Upper lobe of left lung (tissue), 6 donors: ENCODE measurements around the gene VPS13D. TPM values are rescaled to one million over a fixed set of nuclear protein-coding genes. Genes with fewer than 3 reads are reported as not detected.
"Not testable (repeated sequence)": the region's sequence is repeated elsewhere in the genome, so short reads cannot be mapped to it uniquely, and the experiment has no call there.

Source experiments
- ATAC-seq, 2 donors: fragments of 200-7000 bp; cut with Tn5 transposase; one replicate each; pipeline ENCODE4 v1.9.1; 2022; ENCODE audit warnings: mild to moderate bottlenecking in 2 of 2, moderate library complexity in 2 of 2; ENCODE audit not compliant: low FRiP score in 2 of 2
- DNase-seq, 2 donors: peaks; one replicate each; pipeline ENCODE4 v3.0.0-alpha.2; 2019 to 2020
- H3K27ac ChIP-seq, 4 donors: fragments of 200-600 bp; sonication (generic); one replicate each; pipeline ENCODE4 v1.5.1; 2016 to 2019
- H3K27me3 ChIP-seq, 4 donors: fragments of 200-600 bp; sonication (generic); one replicate each; pipeline ENCODE4 v1.5.1; 2017 to 2019
- H3K36me3 ChIP-seq, 4 donors: fragments of 200-600 bp; sonication (generic); one replicate each; pipeline ENCODE4 v1.5.1; 2016 to 2019
- H3K4me1 ChIP-seq, 4 donors: fragments of 200-600 bp; sonication (generic); one replicate each; pipeline ENCODE4 v1.5.1; 2018 to 2019
- H3K4me3 ChIP-seq, 4 donors: fragments of 200-600 bp; sonication (generic); one replicate each; pipeline ENCODE4 v1.5.1; 2017 to 2019; ENCODE audit warnings: mild to moderate bottlenecking in 2 of 4, moderate library complexity in 1 of 4
- H3K9me3 ChIP-seq, 4 donors: fragments of 200-600 bp; sonication (generic); one replicate each; pipeline ENCODE4 v1.5.1; 2018 to 2019
- CTCF ChIP-seq, 6 experiments: fragments of 450-650 bp in 4 of 6; fragments of 200-600 bp in 2 of 6; sonication (generic) in 2 of 6; IDR thresholded peaks; one replicate each; pipeline ENCODE4 v1.5.1; 2016 to 2019; ENCODE audit warnings: antibody characterized with exemption in 6 of 6
- EP300 ChIP-seq, 4 donors: sonication (generic); formaldehyde crosslinking; IDR thresholded peaks; one replicate each; pipeline ENCODE4 v1.5.1; 2017; ENCODE audit warnings: antibody characterized with exemption in 4 of 4, control low read depth in 2 of 4
- POLR2A ChIP-seq, 4 donors: fragments of 450-650 bp; IDR thresholded peaks; one replicate each; pipeline ENCODE4 v1.5.1; 2016 to 2017; ENCODE audit warnings: antibody characterized with exemption in 4 of 4, mild to moderate bottlenecking in 2 of 4
- POLR2AphosphoS5 ChIP-seq, 2 donors: sonication (generic); formaldehyde crosslinking; IDR thresholded peaks; one replicate each; pipeline ENCODE4 v1.5.1; 2017; ENCODE audit warnings: antibody characterized with exemption in 2 of 2
- WGBS, 2 donors: methylation state at CpG; one replicate each; pipeline ENCODE4 v1.1.5; 2017 to 2018; 5-methylcytosine and 5-hydroxymethylcytosine counted together
- total RNA-seq, 6 donors: library from RNA; depleted of rRNA in 4 of 6; stranded (reverse); fragments of >200 nt in 4 of 6; gene quantifications; one replicate each; pipeline versions ENCODE4 v1.1.0 to v1.2.1, GENCODE V29; 2016 to 2021
- donor health status: DM: no; HTN: no; CAD: no; lungs with moderate emphysema.
- donor health status: DM: no; HTN: yes; CAD: no; lungs with severe emphysema.

The VPS13D gene
- total RNA-seq, 6 donors from 2014 or later: 54.9 to 181 (median 87.9) TPM

GRCh38 chr1:12467570-12468286 is 237.9 kb downstream of the VPS13D start:
- peaks cover 9 to 38% (median 25%) of the 10 kb centered on the region in 4 donors for H3K4me1 ChIP-seq
- ATAC-seq (no peak), DNase-seq (no peak)
- WGBS, 2 donors: 86 to 90% methylated on average over 6 of the region's 6 CpGs
- H3K36me3 ChIP-seq: peaks cover 0 to 6% (median 0%) of the 10 kb centered on the region in 4 donors
- H3K4me3 ChIP-seq: no peak overlapping the region
- no peaks in the 10 kb centered on the region for H3K27me3 ChIP-seq
- H3K27ac ChIP-seq: no peak overlapping the region
- TF ChIP-seq POLR2A (IDR thresholded peaks at IDR 0.05) (no peak), EP300 (IDR thresholded peaks at IDR 0.05) (no peak), CTCF (IDR thresholded peaks at IDR 0.05) (no peak), POLR2AphosphoS5 (IDR thresholded peaks at IDR 0.05) (no peak)
- no peaks in the 10 kb centered on the region for H3K9me3 ChIP-seq

GRCh38 chr1:12468323-12468722 is 238.5 kb downstream of the VPS13D start:
- Histone ChIP-seq H3K36me3 (peaks cover 0 to 6% (median 0%) of the 10 kb centered on the region in 4 donors), H3K4me3 (no peak overlapping the region), H3K27ac (no peak overlapping the region), H3K27me3 (no peaks in the 10 kb centered on the region), H3K4me1 (peaks cover 13 to 38% (median 27%) of the 10 kb centered on the region in 4 donors), H3K9me3 (no peaks in the 10 kb centered on the region)
- ATAC-seq (no peak), DNase-seq (no peak)
- 81 to 88% methylated on average over 2 of the region's 2 CpGs for WGBS, 2 donors
- TF ChIP-seq POLR2A (IDR thresholded peaks at IDR 0.05) (no peak), POLR2AphosphoS5 (IDR thresholded peaks at IDR 0.05) (no peak), CTCF (IDR thresholded peaks at IDR 0.05) (no peak), EP300 (IDR thresholded peaks at IDR 0.05) (no peak)

GRCh38 chr1:12469493-12469892 is 239.7 kb downstream of the VPS13D start:
- H3K4me1 ChIP-seq: peaks cover 22 to 40% (median 29%) of the 10 kb centered on the region in 4 donors
- TF ChIP-seq POLR2A (IDR thresholded peaks at IDR 0.05): no peak
- TF ChIP-seq CTCF (IDR thresholded peaks at IDR 0.05): no peak
- ATAC-seq: no peak
- no peak overlapping the region for H3K4me3 ChIP-seq
- WGBS, 2 donors: 53 to 54% methylated on average over 6 of the region's 6 CpGs
- no peak for DNase-seq
- H3K27me3 ChIP-seq: no peaks in the 10 kb centered on the region
- peaks cover 0 to 6% (median 0%) of the 10 kb centered on the region in 4 donors for H3K36me3 ChIP-seq
- peak overlapping the region in 1 of 4 donors; percentile 49 for H3K27ac ChIP-seq
- no peaks in the 10 kb centered on the region for H3K9me3 ChIP-seq

- Histone ChIP-seq H3K4me3 (no peak overlapping the region), H3K27me3 (no peaks in the 10 kb centered on the region), H3K4me1 (peaks cover 23 to 40% (median 31%) of the 10 kb centered on the region in 4 donors), H3K36me3 (peaks cover 0 to 3% (median 0%) of the 10 kb centered on the region in 4 donors), H3K9me3 (no peaks in the 10 kb centered on the region), H3K27ac (peak overlapping the region in 1 of 4 donors; percentile 49)
- no peak for ATAC-seq
- no peak for DNase-seq
- WGBS, 2 donors: 46 to 77% methylated on average over 4 of the region's 4 CpGs
- TF ChIP-seq POLR2A (IDR thresholded peaks at IDR 0.05): no peak
These were observed 240.2 kb downstream of the VPS13D start for GRCh38 chr1:12469990-12470389.

- Histone ChIP-seq H3K27ac (peak overlapping the region in 1 of 4 donors; percentile 49), H3K4me1 (peaks cover 32 to 46% (median 40%) of the 10 kb centered on the region in 4 donors)
- WGBS, 2 donors: 91 to 97% methylated on average over 3 of the region's 3 CpGs
- not testable (repeated sequence) for H3K9me3 ChIP-seq, H3K4me3 ChIP-seq, DNase-seq, ATAC-seq, H3K36me3 ChIP-seq, H3K27me3 ChIP-seq
These were observed 241.1 kb downstream of the VPS13D start for GRCh38 chr1:12470916-12471315.
